Right lobe of liver (tissue), 4 donors: ENCODE data around the gene POLR2F.

Experiments
- CTCF ChIP-seq, 4 donors: fragments of 200-600 bp in 3 of 4; fragments of 450-650 bp in 1 of 4; IDR thresholded peaks; one replicate each; pipeline versions ENCODE4 v1.5.1 to v1.8.0; 2016 to 2022; ENCODE audit warnings: antibody characterized with exemption in 4 of 4, mild to moderate bottlenecking in 2 of 4
- POLR2A ChIP-seq: fragments of 450-650 bp; IDR thresholded peaks from one replicate; pipeline ENCODE4 v1.6.1; 2017; ENCODE audit warnings: antibody characterized with exemption, mild to moderate bottlenecking
- donor health status: DM: no; HTN: no; CAD: no.
- donor health status: DM: no; HTN: no; CAD: no.
- donor health status: DM: no; HTN: yes; CAD: no.

DNA sequence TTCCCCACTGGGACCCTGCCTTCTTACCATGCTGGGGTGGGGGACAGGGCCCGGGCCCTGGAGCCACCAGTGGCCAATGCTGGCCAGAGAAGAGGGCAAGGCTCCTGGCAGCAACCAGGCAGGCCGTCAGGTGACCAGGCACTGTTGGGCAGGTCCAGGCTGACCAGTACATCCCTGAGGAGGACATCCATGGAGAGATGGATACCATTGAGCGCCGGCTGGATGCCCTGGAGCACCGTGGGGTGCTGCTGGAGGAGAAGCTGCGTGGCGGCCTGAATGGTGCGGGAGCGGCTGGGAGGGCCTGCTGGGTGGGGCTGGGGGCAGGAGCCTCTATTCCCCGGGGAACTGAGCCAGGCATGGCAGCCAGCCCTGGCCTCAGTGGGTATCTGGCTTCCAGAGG, 21.1 kb upstream of the POLR2F start:
- TF ChIP-seq POLR2A (no peak), CTCF (IDR thresholded peaks at IDR 0.05) (no peak)
